GM23338 (cell line): ENCODE data around the gene NPPC. TPM values are rescaled to one million over a fixed set of nuclear protein-coding genes. Genes with fewer than 3 reads are reported as not detected.

Experiments used
- ATAC-seq: fragments of 200-7000 bp; cut with Tn5 transposase; 3 replicates; pipeline ENCODE4 v1.9.1; 2020
- DNase-seq: peaks from one replicate; pipeline ENCODE4 v3.0.0-alpha.2; 2015; ENCODE audit warnings: low spot score
- H2AFZ ChIP-seq: fragments of 200-600 bp; sonication (generic); 2 replicates; pipeline ENCODE4 v1.8.0; 2016; ENCODE audit warnings: antibody characterized with exemption, mild to moderate bottlenecking, moderate library complexity
- H3F3A ChIP-seq: fragments of 200-600 bp; sonication (generic); replicated peaks from 2 replicates; pipeline ENCODE4 v1.8.0; 2017; ENCODE audit warnings: antibody characterized with exemption, mixed run types, low read depth
- H3K27ac ChIP-seq: fragments of 200-600 bp; sonication (generic); 2 replicates; pipeline ENCODE4 v1.6.1; 2016; ENCODE audit warnings: low read depth
- H3K27me3 ChIP-seq: fragments of 200-600 bp; sonication (generic); 2 replicates; pipeline ENCODE4 v1.8.0; 2016; ENCODE audit warnings: mild to moderate bottlenecking, mixed run types, moderate library complexity; ENCODE audit not compliant: insufficient read depth
- H3K36me3 ChIP-seq: fragments of 200-600 bp; sonication (generic); 2 replicates; pipeline ENCODE4 v1.8.0; 2016; ENCODE audit warnings: mild to moderate bottlenecking; ENCODE audit not compliant: insufficient read depth
- H3K4me1 ChIP-seq: fragments of 200-600 bp; sonication (generic); 2 replicates; pipeline ENCODE4 v1.8.0; 2016; ENCODE audit warnings: mild to moderate bottlenecking, moderate library complexity; ENCODE audit not compliant: insufficient read depth
- H3K4me2 ChIP-seq: fragments of 200-600 bp; sonication (generic); 2 replicates; pipeline ENCODE4 v1.7.1; 2017; ENCODE audit warnings: mixed run types
- H3K4me3 ChIP-seq: fragments of 200-600 bp; sonication (generic); 2 replicates; pipeline ENCODE4 v1.6.1; 2016; ENCODE audit warnings: mixed run types
- H3K79me2 ChIP-seq: fragments of 200-600 bp; sonication (generic); replicated peaks from 2 replicates; pipeline ENCODE4 v1.8.0; 2017; ENCODE audit warnings: mild to moderate bottlenecking; ENCODE audit not compliant: insufficient read depth
- H3K9me2 ChIP-seq: fragments of 200-600 bp; sonication (generic); 2 replicates; pipeline ENCODE4 v1.8.0; 2017; ENCODE audit not compliant: insufficient read depth
- H4K20me1 ChIP-seq: fragments of 200-600 bp; sonication (generic); replicated peaks from 2 replicates; pipeline ENCODE4 v1.8.0; 2017; ENCODE audit warnings: mild to moderate bottlenecking; ENCODE audit not compliant: insufficient read depth
- H3K27ac Mint-ChIP-seq: 2 replicates; pipeline ENCODE4 v1.8.0; 2020; ENCODE audit warnings: inconsistent platforms, mild to moderate bottlenecking, moderate library complexity, mixed read lengths
- H3K27me3 Mint-ChIP-seq: 3 replicates; pipeline ENCODE4 v1.8.0; 2022; ENCODE audit warnings: low read depth, mild to moderate bottlenecking, moderate library complexity, mixed read lengths, inconsistent platforms; ENCODE audit not compliant: insufficient read depth, poor library complexity
- H3K36me3 Mint-ChIP-seq: 3 replicates; pipeline ENCODE4 v1.8.0; 2021; ENCODE audit warnings: low read depth, mild to moderate bottlenecking, inconsistent platforms, moderate library complexity, mixed read lengths
- H3K4me1 Mint-ChIP-seq: 3 replicates; pipeline ENCODE4 v1.8.0; 2020; ENCODE audit warnings: mild to moderate bottlenecking, inconsistent platforms, mixed read lengths
- H3K4me3 Mint-ChIP-seq: 3 replicates; pipeline ENCODE4 v1.8.0; 2021; ENCODE audit warnings: moderate library complexity, mild to moderate bottlenecking, inconsistent platforms, mixed read lengths
- H3K9me3 Mint-ChIP-seq: 3 replicates; pipeline ENCODE4 v1.8.0; 2020; ENCODE audit warnings: moderate library complexity, mild to moderate bottlenecking, inconsistent platforms, mixed read lengths
- CREB1 ChIP-seq: fragments of 250-450 bp; sonication (Bioruptor Pico); IDR thresholded peaks from 2 replicates; pipeline ENCODE4 v1.5.0; 2020; ENCODE audit warnings: low read depth, mild to moderate bottlenecking, moderate library complexity
- ETS1 ChIP-seq: IDR thresholded peaks from 2 replicates; pipeline ENCODE4 v1.6.1; 2016; ENCODE audit warnings: antibody characterized with exemption
- EZH2 ChIP-seq: fragments of 200-600 bp; sonication (generic); IDR thresholded peaks from one replicate; pipeline ENCODE4 v1.8.0; 2017; ENCODE audit warnings: antibody characterized with exemption, mild to moderate bottlenecking, low read depth; ENCODE audit not compliant: unreplicated experiment
- EZH2phosphoT487 ChIP-seq: fragments of 200-600 bp; sonication (generic); IDR thresholded peaks from one replicate; pipeline ENCODE4 v1.8.1; 2018; ENCODE audit warnings: antibody characterized with exemption; ENCODE audit not compliant: unreplicated experiment
- JUNB ChIP-seq: IDR thresholded peaks from one replicate; pipeline ENCODE4 v1.6.1; 2016; ENCODE audit warnings: antibody characterized with exemption; ENCODE audit not compliant: unreplicated experiment
- NANOG ChIP-seq: IDR thresholded peaks from 2 replicates; pipeline ENCODE4 v1.6.1; 2016; ENCODE audit warnings: antibody characterized with exemption, borderline replicate concordance
- POLR2AphosphoS5 ChIP-seq: IDR thresholded peaks from 2 replicates; pipeline ENCODE4 v1.6.1; 2016; ENCODE audit warnings: antibody characterized with exemption, low read depth
- STAT1 ChIP-seq: IDR thresholded peaks from one replicate; pipeline ENCODE4 v1.6.1; 2016; ENCODE audit warnings: antibody characterized with exemption; ENCODE audit not compliant: unreplicated experiment
- ZNF114 ChIP-seq: fragments of 250-450 bp; sonication (Bioruptor Pico); IDR thresholded peaks from 2 replicates; pipeline ENCODE4 v1.5.0; 2020; ENCODE audit warnings: mild to moderate bottlenecking, moderate library complexity
- ZNF331 ChIP-seq: fragments of 250-450 bp; sonication (Bioruptor Pico); IDR thresholded peaks from 2 replicates; pipeline ENCODE4 v1.5.0; 2020; ENCODE audit warnings: low read depth, mild to moderate bottlenecking, moderate library complexity
- polyA plus RNA-seq: library from polyadenylated mRNA; unstranded; fragments of >200 nt; fragmentation: Nextera tagmentation; extraction: Ambion mirVana; gene quantifications from 2 replicates; pipeline ENCODE4 v1.2.1, GENCODE V29; 2016
- total RNA-seq: library from RNA; depleted of rRNA; stranded (reverse); fragments of >200 nt; shearing (Covaris generic); gene quantifications from 2 replicates; pipeline ENCODE4 v1.2.3, GENCODE V29; 2014
- TF ChIP-seq, protein P1 (sequence below): IDR thresholded peaks from one replicate; pipeline ENCODE4 v1.6.1; 2018; ENCODE audit warnings: antibody characterized with exemption; ENCODE audit not compliant: unreplicated experiment
- TF ChIP-seq, protein P2 (sequence below), 2 experiments: fragments of 200-600 bp in 1 of 2; sonication (generic) in 1 of 2; conservative IDR thresholded peaks; 2 replicates each; pipeline versions ENCODE4 v1.5.1 to v1.6.1; 2016 to 2017; ENCODE audit warnings: antibody characterized with exemption in 2 of 2, low read depth in 2 of 2, mild to moderate bottlenecking in 2 of 2, moderate library complexity in 1 of 2
- TF ChIP-seq, protein P3 (sequence below): fragments of 250-450 bp; sonication (Bioruptor Pico); IDR thresholded peaks from 2 replicates; pipeline ENCODE4 v1.5.0; 2020; ENCODE audit warnings: mild to moderate bottlenecking, moderate library complexity

NPPC gene
- total and polyA plus RNA-seq, 2 experiments from 2014 or later = 2.2 to 6.3 TPM

DNA sequence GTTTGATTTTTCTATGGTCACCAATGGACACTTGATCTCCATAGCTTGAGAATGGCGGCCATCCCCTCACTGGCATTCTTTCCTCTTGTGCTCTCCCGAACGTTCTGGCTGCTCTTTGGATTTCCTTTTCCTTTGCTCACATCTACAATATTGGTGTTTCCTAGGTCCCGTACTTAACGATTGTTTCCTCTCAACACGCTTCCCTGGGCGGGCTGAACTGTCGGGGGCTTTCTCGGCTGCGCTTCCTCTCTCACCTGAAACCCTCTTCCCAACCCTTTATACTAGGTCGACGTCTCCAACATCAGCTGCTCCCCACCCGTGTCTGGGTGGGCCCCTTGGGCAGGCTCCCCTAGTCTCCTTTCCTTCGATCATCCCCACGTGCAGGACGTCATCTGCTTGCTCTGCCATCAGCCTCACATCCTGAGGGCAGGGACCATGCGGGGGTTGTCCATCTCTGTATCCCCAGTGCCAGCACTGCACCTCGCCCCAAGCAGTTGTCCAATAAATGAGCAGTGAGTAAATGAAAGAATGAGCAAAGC lies 34.7 kb upstream of the NPPC start:
- Histone ChIP-seq H3K79me2 (peaks cover 26% of the 10 kb centered on the region), H2AFZ (peak overlapping the region; percentile 100), H3K9me2 (peaks cover 6% of the 10 kb centered on the region), H3K36me3 (no peaks in the 10 kb centered on the region), H3K4me1 (0 out of 2 replicates have a peak, but pooled peaks cover 3% of the 10 kb centered on the region), H3K27me3 (no peaks in the 10 kb centered on the region), H3F3A (peaks cover 4% of the 10 kb centered on the region; the same call in 1 of the 2 replicates), H3K4me2 (peak overlapping the region; percentile 96), H3K27ac (peak overlapping the region; percentile 26), H4K20me1 (no peaks in the 10 kb centered on the region), H3K4me3 (peak overlapping the region; percentile 97)
- ATAC-seq (peak; percentile 15), DNase-seq (no peak)
- TF ChIP-seq, protein P1, sequence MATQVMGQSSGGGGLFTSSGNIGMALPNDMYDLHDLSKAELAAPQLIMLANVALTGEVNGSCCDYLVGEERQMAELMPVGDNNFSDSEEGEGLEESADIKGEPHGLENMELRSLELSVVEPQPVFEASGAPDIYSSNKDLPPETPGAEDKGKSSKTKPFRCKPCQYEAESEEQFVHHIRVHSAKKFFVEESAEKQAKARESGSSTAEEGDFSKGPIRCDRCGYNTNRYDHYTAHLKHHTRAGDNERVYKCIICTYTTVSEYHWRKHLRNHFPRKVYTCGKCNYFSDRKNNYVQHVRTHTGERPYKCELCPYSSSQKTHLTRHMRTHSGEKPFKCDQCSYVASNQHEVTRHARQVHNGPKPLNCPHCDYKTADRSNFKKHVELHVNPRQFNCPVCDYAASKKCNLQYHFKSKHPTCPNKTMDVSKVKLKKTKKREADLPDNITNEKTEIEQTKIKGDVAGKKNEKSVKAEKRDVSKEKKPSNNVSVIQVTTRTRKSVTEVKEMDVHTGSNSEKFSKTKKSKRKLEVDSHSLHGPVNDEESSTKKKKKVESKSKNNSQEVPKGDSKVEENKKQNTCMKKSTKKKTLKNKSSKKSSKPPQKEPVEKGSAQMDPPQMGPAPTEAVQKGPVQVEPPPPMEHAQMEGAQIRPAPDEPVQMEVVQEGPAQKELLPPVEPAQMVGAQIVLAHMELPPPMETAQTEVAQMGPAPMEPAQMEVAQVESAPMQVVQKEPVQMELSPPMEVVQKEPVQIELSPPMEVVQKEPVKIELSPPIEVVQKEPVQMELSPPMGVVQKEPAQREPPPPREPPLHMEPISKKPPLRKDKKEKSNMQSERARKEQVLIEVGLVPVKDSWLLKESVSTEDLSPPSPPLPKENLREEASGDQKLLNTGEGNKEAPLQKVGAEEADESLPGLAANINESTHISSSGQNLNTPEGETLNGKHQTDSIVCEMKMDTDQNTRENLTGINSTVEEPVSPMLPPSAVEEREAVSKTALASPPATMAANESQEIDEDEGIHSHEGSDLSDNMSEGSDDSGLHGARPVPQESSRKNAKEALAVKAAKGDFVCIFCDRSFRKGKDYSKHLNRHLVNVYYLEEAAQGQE = no peak
- TF ChIP-seq NANOG = no peak
- no peak for TF ChIP-seq POLR2AphosphoS5
- TF ChIP-seq ZNF114 (CRISPR knock-in tag) = no peak
- no peak for TF ChIP-seq EZH2phosphoT487
- no peak for TF ChIP-seq CREB1
- TF ChIP-seq, protein P2, sequence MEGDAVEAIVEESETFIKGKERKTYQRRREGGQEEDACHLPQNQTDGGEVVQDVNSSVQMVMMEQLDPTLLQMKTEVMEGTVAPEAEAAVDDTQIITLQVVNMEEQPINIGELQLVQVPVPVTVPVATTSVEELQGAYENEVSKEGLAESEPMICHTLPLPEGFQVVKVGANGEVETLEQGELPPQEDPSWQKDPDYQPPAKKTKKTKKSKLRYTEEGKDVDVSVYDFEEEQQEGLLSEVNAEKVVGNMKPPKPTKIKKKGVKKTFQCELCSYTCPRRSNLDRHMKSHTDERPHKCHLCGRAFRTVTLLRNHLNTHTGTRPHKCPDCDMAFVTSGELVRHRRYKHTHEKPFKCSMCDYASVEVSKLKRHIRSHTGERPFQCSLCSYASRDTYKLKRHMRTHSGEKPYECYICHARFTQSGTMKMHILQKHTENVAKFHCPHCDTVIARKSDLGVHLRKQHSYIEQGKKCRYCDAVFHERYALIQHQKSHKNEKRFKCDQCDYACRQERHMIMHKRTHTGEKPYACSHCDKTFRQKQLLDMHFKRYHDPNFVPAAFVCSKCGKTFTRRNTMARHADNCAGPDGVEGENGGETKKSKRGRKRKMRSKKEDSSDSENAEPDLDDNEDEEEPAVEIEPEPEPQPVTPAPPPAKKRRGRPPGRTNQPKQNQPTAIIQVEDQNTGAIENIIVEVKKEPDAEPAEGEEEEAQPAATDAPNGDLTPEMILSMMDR (conservative IDR thresholded peaks at IDR 0.05; ENCODE audit: low read depth in 2 of 2) = no peak
- no peak for TF ChIP-seq ETS1
- no peak for TF ChIP-seq ZNF331 (CRISPR knock-in tag)
- no peak for TF ChIP-seq JUNB
- TF ChIP-seq EZH2 = no peak
- no peak for TF ChIP-seq STAT1
- TF ChIP-seq, protein P3, sequence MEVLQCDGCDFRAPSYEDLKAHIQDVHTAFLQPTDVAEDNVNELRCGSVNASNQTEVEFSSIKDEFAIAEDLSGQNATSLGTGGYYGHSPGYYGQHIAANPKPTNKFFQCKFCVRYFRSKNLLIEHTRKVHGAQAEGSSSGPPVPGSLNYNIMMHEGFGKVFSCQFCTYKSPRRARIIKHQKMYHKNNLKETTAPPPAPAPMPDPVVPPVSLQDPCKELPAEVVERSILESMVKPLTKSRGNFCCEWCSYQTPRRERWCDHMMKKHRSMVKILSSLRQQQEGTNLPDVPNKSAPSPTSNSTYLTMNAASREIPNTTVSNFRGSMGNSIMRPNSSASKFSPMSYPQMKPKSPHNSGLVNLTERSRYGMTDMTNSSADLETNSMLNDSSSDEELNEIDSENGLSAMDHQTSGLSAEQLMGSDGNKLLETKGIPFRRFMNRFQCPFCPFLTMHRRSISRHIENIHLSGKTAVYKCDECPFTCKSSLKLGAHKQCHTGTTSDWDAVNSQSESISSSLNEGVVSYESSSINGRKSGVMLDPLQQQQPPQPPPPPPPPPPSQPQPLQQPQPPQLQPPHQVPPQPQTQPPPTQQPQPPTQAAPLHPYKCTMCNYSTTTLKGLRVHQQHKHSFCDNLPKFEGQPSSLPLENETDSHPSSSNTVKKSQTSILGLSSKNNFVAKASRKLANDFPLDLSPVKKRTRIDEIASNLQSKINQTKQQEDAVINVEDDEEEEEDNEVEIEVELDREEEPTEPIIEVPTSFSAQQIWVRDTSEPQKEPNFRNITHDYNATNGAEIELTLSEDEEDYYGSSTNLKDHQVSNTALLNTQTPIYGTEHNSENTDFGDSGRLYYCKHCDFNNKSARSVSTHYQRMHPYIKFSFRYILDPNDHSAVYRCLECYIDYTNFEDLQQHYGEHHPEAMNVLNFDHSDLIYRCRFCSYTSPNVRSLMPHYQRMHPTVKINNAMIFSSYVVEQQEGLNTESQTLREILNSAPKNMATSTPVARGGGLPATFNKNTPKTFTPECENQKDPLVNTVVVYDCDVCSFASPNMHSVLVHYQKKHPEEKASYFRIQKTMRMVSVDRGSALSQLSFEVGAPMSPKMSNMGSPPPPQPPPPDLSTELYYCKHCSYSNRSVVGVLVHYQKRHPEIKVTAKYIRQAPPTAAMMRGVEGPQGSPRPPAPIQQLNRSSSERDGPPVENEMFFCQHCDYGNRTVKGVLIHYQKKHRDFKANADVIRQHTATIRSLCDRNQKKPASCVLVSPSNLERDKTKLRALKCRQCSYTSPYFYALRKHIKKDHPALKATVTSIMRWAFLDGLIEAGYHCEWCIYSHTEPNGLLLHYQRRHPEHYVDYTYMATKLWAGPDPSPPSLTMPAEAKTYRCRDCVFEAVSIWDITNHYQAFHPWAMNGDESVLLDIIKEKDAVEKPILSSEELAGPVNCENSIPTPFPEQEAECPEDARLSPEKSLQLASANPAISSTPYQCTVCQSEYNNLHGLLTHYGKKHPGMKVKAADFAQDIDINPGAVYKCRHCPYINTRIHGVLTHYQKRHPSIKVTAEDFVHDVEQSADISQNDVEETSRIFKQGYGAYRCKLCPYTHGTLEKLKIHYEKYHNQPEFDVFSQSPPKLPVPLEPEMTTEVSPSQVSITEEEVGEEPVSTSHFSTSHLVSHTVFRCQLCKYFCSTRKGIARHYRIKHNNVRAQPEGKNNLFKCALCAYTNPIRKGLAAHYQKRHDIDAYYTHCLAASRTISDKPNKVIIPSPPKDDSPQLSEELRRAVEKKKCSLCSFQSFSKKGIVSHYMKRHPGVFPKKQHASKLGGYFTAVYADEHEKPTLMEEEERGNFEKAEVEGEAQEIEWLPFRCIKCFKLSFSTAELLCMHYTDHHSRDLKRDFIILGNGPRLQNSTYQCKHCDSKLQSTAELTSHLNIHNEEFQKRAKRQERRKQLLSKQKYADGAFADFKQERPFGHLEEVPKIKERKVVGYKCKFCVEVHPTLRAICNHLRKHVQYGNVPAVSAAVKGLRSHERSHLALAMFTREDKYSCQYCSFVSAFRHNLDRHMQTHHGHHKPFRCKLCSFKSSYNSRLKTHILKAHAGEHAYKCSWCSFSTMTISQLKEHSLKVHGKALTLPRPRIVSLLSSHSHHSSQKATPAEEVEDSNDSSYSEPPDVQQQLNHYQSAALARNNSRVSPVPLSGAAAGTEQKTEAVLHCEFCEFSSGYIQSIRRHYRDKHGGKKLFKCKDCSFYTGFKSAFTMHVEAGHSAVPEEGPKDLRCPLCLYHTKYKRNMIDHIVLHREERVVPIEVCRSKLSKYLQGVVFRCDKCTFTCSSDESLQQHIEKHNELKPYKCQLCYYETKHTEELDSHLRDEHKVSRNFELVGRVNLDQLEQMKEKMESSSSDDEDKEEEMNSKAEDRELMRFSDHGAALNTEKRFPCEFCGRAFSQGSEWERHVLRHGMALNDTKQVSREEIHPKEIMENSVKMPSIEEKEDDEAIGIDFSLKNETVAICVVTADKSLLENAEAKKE (CRISPR knock-in tag) = no peak
- H3K36me3 Mint-ChIP-seq = peaks cover 2% of the 10 kb centered on the region; the same call in 2 of the 3 replicates
- H3K27ac Mint-ChIP-seq = peak overlapping the region; percentile 56
- peaks cover 5% of the 10 kb centered on the region for H3K27me3 Mint-ChIP-seq
- H3K4me3 Mint-ChIP-seq = peak overlapping the region; percentile 80
- peaks cover 5% of the 10 kb centered on the region; the same call in 2 of the 3 replicates for H3K4me1 Mint-ChIP-seq
- peaks cover 5% of the 10 kb centered on the region; the same call in 2 of the 3 replicates for H3K9me3 Mint-ChIP-seq
